NCI-H82 (cell line): ENCODE data around the gene NKD1.
A peak's percentile ranks its signal among the peaks of the same experiment; 100 is the strongest.

Experiments used
- DNase-seq: peaks from one replicate; lab custom pipeline; 2025; lab: John Stamatoyannopoulos, UW

Gene NKD1

DNA sequence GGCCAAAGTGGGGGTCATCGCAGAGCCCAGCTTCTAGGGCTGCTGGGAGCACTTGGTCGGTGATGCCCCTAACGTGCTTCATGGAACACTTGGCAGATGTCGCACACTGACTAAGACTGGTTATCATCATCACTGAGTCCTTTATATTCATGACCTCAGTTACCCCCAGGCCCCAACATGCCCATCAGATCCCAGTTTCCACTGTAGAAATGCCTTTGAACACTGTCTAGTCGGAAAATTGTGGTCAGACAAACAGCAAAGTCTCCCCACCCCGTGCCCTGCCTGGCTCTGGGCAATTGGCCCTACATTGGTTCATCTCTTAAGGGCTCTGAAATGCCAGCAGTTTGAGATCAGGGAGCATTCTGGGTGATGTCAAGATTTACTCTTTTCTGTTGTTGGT, 51.3 kb downstream of the NKD1 start:
- DNase-seq, result no peak

DNA sequence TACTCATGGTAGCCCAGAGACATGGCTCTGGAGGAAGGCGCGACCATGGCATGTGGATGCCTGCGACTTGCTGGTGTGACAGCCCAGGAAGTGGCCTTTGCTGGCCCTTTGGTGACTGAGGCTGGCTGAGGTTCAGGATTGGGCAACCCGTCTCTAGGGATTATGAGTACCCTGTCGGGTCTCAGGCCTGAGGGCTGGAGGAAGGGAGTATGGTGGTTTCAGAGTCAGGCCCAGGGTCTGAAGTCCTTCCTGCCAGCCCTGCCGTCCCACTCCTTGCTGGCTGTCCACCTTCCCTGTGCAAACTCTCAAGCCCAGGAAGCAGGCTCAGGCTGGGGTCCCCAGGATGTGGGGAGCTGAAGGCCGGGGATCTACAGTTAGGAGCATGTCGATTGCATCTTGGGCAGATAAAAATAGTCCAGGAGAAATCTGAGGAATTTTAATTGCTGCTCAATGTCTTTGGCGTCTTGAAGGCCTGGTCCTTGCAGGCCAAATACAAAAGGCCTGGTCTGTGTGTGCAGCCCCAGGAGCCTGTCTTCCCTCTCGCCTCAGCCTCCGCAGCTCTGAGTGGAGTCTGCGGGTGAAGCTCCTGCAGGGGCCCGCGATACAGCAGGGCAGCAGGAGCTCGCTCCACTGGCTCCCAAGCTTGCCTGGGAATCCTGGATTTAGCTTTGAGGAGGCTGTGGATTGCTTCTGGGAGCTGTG, 52.5 kb downstream of the NKD1 start:
- DNase-seq, result no peak

GRCh38 chr16:50601341-50601740, 53.1 kb downstream of the NKD1 start:
- no peak for DNase-seq

- no peak for DNase-seq
Measured at GRCh38 chr16:50602126-50602525, 53.9 kb downstream of the NKD1 start.

GRCh38 chr16:50602531-50603205, 54.5 kb downstream of the NKD1 start:
- DNase-seq, result no peak

- DNase-seq, result no peak
Measured at GRCh38 chr16:50603206-50604064, 55.2 kb downstream of the NKD1 start.

DNA sequence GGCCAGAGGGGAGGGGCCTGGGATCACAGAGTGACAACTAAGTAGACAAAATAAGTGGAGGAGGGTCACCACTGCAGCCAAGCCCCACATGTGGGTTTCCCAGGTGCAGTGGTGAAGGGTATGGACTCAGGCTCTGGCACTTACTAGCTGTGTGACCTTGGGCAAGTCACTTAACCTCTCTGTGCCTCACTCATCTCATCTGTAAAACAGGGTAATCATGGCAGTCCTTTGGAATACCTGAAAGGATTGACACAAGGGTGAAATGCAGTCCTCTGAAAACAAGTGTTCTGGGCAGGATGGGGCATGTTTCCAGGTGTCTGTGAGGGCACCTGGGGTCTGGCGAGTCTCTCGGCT, 55.8 kb downstream of the NKD1 start:
- no peak for DNase-seq

DNA sequence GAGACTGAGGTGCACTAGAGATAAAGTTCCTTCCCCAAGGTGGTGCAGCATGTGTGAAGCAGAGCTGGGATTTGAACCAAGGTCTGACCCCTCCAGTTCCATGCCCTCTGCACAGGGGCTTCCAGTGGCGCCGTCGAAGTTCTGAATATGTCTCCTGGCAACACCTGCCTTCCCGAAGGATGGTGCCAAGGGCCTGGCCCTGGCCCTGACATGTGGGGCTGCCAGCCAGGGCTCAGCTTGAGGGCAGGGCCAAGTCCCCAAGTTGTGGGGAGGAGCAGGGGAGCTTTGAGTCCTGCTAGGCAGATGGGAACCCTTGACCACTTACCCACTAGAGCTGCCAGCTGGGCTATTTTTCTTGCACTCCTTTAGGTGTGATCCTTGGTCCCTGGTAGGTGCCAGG, 56.4 kb downstream of the NKD1 start:
- no peak for DNase-seq

GRCh38 chr16:50605733-50606430, 57.7 kb downstream of the NKD1 start:
- DNase-seq, result no peak

DNA sequence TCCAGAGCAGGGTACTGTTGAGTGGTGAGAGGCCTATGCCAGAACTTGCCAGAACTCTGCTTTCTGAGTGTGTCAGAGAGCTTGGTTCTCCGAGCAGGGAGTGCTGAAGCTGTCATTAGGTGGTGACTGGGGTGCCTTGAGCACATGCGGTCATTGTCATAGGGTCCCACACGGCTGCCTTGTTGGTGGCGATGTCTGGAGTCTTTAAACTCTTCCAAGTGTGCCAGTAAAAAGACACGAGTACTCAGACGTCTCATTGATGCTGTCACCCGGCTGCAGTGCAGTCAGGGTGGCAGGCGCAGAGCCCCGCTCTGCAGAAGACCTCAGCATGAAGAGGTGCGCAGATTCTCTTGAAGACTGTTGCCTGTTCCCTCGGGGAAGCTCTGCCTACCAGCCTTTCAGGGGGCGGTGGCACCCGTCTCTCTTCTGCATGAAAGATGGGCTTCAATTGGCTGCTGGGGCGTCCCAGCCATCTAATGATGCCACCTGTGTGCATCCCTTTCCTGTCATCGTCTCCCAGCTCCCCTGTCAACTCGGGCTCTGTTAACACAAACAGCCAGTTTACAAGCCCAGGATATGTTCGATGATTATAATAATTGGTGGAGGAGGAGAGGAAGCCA, 58.3 kb downstream of the NKD1 start:
- DNase-seq, result no peak

- DNase-seq, result no peak
Measured at GRCh38 chr16:50607051-50607431, 58.8 kb downstream of the NKD1 start.

DNA sequence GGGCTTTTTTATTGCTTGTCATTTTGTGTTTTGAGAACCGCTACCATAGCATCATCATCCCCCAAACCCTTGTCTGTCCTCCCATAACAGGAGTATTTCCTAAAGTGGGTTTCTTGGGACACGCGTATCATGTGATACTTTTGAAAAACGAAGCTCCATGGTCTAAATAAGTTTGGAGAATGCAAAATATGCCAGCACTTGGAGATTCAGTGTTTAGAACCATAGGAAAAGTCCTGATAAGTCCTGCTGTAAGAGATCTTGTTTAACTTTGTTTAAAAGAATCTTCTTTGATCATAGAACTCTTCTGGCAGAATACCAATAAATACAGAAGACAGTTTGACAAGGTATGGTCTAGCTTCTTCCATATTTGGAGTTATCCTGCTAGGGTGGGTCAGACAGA, 59.3 kb downstream of the NKD1 start:
- DNase-seq, result no peak

DNA sequence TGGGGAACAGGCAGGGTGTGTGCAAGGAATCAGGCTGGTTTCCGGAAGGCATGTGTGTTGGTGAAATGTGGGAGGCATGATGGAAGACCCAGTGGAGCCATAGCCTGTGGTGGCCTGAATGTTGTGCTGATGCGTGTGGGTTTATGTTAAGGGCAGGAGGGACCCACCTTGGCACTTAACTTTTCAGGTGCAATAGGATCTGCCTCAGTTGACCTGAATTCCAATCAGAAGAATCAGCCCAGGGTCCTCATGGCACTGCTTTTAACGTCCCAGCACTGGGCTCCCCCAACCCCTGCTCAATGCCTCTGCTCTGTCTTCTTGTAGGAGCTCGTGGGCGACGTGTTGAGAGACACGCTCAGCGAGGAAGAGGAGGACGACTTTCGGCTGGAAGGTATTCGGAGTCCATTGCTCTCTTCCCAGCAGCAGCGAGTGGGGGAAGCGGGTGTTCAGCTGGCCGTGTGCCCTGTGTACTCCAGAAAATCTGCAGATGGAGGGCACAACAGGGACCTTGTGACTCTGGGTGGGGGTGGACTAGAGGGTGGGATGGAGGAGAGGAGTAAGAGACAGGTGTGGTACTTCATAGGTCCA, 59.9 kb downstream of the NKD1 start:
- DNase-seq, result no peak

DNA sequence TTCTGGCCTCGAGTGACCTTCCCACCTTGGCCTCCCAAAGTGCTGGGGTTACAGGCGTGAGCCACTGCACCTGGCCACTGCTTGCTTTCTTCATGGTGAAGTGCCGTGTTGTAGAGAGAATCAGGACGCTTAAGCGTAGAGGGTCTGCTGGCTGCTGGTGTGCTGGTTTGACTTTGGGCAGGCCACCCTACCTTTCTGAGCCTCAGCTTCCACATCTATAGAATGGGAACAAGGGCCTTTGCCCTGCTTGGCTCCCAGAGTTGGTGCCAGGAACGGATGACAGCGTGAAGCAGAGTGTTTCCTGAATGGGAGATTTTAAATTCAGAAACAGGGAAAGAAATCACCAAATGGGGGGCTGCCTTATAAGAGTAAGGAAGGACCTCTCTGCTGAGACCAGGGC, 60.9 kb downstream of the NKD1 start:
- no peak for DNase-seq

DNA sequence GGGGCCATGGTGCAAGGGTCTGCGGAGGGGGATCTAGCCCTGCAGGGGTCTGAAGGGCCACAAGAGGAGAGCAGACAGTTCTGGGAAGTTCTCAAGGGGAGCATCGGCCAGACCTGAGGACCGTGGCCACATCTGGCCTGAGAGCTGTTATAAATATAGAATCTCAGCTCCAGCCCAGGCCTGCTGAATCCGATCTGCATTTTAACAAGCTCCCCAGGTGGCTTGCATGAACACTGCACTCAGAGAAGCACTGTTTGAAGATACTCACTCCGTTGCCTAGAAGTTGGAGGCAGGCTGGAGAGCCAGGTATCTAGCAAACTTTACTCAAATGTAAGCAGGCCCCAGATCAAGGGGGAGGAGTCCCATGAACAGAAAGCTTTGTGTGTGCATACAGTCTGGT, 61.3 kb downstream of the NKD1 start:
- no peak for DNase-seq

DNA sequence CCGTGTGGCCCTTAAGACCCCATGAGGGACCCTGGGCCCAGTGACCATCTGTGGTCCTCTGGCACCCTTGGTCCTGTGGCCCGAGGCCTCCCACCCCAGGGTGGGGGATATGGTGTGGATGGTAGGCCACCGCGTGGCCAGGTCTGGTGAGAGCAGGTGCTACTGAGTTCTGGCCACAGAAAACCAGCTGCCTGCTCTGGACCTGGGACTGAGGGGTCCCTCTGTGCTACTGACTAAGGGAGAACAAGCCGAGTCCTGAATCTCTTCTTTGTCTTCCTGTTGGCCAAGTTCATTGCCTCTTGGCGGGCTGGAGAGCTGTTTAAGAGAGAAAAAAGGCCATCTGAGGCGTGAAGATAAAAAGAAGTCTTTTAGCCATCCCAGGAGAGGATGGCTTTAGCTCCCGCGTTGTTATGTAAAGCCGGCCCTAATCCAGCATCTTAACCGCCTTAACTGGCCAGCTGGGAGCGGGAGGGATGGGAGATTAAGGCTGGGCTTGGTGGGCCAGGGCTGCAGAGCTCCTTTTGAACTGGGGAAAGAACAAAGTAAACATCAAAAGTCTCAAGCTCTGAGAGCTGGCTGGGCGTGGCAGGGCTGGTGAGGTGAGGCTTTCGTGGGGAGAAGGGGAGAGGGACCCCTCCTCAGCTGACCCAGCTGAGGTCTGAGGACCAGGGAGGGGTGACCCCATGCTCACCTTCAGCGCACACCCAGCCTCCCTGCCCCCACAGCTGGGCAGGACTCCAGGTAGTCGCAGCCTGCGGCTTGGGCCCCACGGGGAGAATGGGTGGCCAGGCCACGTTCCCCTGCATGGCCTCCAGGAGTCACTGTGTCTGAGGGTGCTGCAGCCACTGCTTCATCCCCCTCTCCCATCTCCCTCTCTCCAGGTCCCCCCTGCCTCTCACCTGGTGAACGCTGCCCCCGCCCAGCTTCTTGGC, 62.4 kb downstream of the NKD1 start:
- DNase-seq, result peak; percentile 97

GRCh38 chr16:50611332-50611934, 63.2 kb downstream of the NKD1 start:
- DNase-seq, result peak; percentile 49

GRCh38 chr16:50611995-50612848, 64.0 kb downstream of the NKD1 start:
- DNase-seq, result peak; percentile 71

GRCh38 chr16:50612849-50613198, 64.6 kb downstream of the NKD1 start:
- no peak for DNase-seq
